Anterior cingulate cortex (tissue), 58 donors: ENCODE results near the gene SEMG1.
A peak's percentile ranks its signal among the peaks of the same experiment; 100 is the strongest.

ENCODE experiments used
- DNase-seq, 58 donors: peaks; one replicate each; lab custom pipeline; 2025; lab: John Stamatoyannopoulos, UW

Gene SEMG1

GRCh38 chr20:45221076-45221475 lies 14.2 kb downstream of the SEMG1 start, which contains the start of gene SEMG2:
Gene SEMG2, plus strand, starts transcription at chr20:45221373. Its CDS starts 17 bp downstream, at chr20:45221390.
- no peak for DNase-seq

- no peak for DNase-seq
These were observed 16.3 kb downstream of the SEMG1 start for GRCh38 chr20:45223136-45223535.

- no peak for DNase-seq
These were observed 19.5 kb downstream of the SEMG1 start for GRCh38 chr20:45226287-45226686.

GRCh38 chr20:45229264-45230056 lies 22.6 kb downstream of the SEMG1 start:
- DNase-seq = no peak

- no peak for DNase-seq
These were observed 23.8 kb downstream of the SEMG1 start for GRCh38 chr20:45230631-45231030.

- DNase-seq = no peak
These were observed 29.2 kb downstream of the SEMG1 start for GRCh38 chr20:45235995-45236394.

- DNase-seq = no peak
These were observed 31.3 kb downstream of the SEMG1 start for GRCh38 chr20:45238139-45238538.

- DNase-seq = no peak
These were observed 39.3 kb downstream of the SEMG1 start for GRCh38 chr20:45246109-45246508.

GRCh38 chr20:45247865-45248264 lies 41.0 kb downstream of the SEMG1 start:
- no peak for DNase-seq

- DNase-seq = no peak
These were observed 41.8 kb downstream of the SEMG1 start for GRCh38 chr20:45248609-45249008.

- no peak for DNase-seq
These were observed 45.2 kb downstream of the SEMG1 start for GRCh38 chr20:45251884-45252560.

- no peak for DNase-seq
These were observed 46.4 kb downstream of the SEMG1 start for GRCh38 chr20:45253261-45253660.

GRCh38 chr20:45254383-45255262 lies 47.8 kb downstream of the SEMG1 start, which contains the start of gene SLPI:
Gene SLPI, minus strand, starts transcription at chr20:45254564. Its CDS starts 21 bp downstream, at chr20:45254543.
- peak in 1 of 58 donors; percentile 0 for DNase-seq

- no peak for DNase-seq
These were observed 50.3 kb downstream of the SEMG1 start for GRCh38 chr20:45257161-45257560.

GRCh38 chr20:45257711-45258110 lies 50.9 kb downstream of the SEMG1 start:
- DNase-seq = no peak

GRCh38 chr20:45258259-45258658 lies 51.4 kb downstream of the SEMG1 start:
- no peak for DNase-seq

GRCh38 chr20:45258664-45259063 lies 51.8 kb downstream of the SEMG1 start:
- no peak for DNase-seq
